Measurements from ENCODE around the gene KANSL1.

- TF ChIP-seq CTCF (IDR thresholded peaks at IDR 0.05) (no peak), EP300 (IDR thresholded peaks at IDR 0.05; ENCODE audit: low read depth) (no peak)
These were observed 118.7 kb downstream of the KANSL1 start for GRCh38 chr17:46074540-46074939.

Measured in transverse colon (tissue), 3 donors.